ENCODE data around the gene ZNF689.
A peak's percentile ranks its signal among the peaks of the same experiment; 100 is the strongest.
"Not testable (repeated sequence)": the region's sequence is repeated elsewhere in the genome, so short reads cannot be mapped to it uniquely, and the experiment has no call there.

ZNF689 gene

GRCh38 chr16:30590869-30591268 lies 19.3 kb downstream of the ZNF689 start:
- not testable (repeated sequence) for ATAC-seq

GRCh38 chr16:30589582-30589981 lies 20.6 kb downstream of the ZNF689 start:
- ATAC-seq, result not testable (repeated sequence)

- ATAC-seq, result no peak
Measured at GRCh38 chr16:30588651-30589050, 21.5 kb downstream of the ZNF689 start.

GRCh38 chr16:30585400-30586191 lies 24.6 kb downstream of the ZNF689 start, which contains the start of gene ZNF785:
ZNF785 (minus strand) TSS chr16:30585697; CDS start chr16:30585611, 86 bp downstream.
- ATAC-seq, result peak; percentile 98 to 100

- peak; percentile 6 to 19 for ATAC-seq
Measured at GRCh38 chr16:30585022-30585399, 25.2 kb downstream of the ZNF689 start.

- ATAC-seq, result no peak
Measured at GRCh38 chr16:30582611-30583340, 27.4 kb downstream of the ZNF689 start.

- ATAC-seq, result no peak
Measured at GRCh38 chr16:30581457-30581856, 28.7 kb downstream of the ZNF689 start.

GRCh38 chr16:30574678-30575077 lies 35.5 kb downstream of the ZNF689 start:
- ATAC-seq, result no peak

- peak; percentile 73 to 75 for ATAC-seq
Measured at GRCh38 chr16:30571445-30572322, 38.5 kb downstream of the ZNF689 start, which contains the start of gene ZNF688. ZNF688 (minus strand) TSS chr16:30571714; CDS start chr16:30571629, 85 bp downstream.

- ATAC-seq, result no peak
Measured at GRCh38 chr16:30570636-30571444, 39.3 kb downstream of the ZNF689 start.

GRCh38 chr16:30569746-30570635 lies 40.2 kb downstream of the ZNF689 start:
- ATAC-seq, result no peak

GRCh38 chr16:30569281-30569680 lies 40.9 kb downstream of the ZNF689 start:
- no peak for ATAC-seq

GRCh38 chr16:30567991-30568638 lies 42.1 kb downstream of the ZNF689 start:
- ATAC-seq, result peak; percentile 60 to 66

- peak; percentile 58 to 68 for ATAC-seq
Measured at GRCh38 chr16:30567160-30567990, 42.8 kb downstream of the ZNF689 start.

- no peak for ATAC-seq
Measured at GRCh38 chr16:30566531-30566930, 43.7 kb downstream of the ZNF689 start.

- no peak for ATAC-seq
Measured at GRCh38 chr16:30565984-30566383, 44.2 kb downstream of the ZNF689 start.

- ATAC-seq, result no peak
Measured at GRCh38 chr16:30565526-30565925, 44.7 kb downstream of the ZNF689 start.

- ATAC-seq, result no peak
Measured at GRCh38 chr16:30562021-30562420, 48.2 kb downstream of the ZNF689 start.

- no peak for ATAC-seq
Measured at GRCh38 chr16:30561089-30561816, 48.9 kb downstream of the ZNF689 start.

Data from activated CD4-positive, CD25-positive, alpha-beta regulatory T cell treated with anti-CD3 and anti-CD28 coated beads, Interleukin-2, amount 50 U/mL, for 24 hours (primary cell).